Right lobe of liver (tissue), 4 donors: ENCODE measurements around the gene TMEM240.
"Not testable (repeated sequence)": the region's sequence is repeated elsewhere in the genome, so short reads cannot be mapped to it uniquely, and the experiment has no call there.

Experiments used
- CTCF ChIP-seq, 4 donors: fragments of 200-600 bp in 3 of 4; fragments of 450-650 bp in 1 of 4; IDR thresholded peaks; one replicate each; pipeline versions ENCODE4 v1.5.1 to v1.8.0; 2016 to 2022; ENCODE audit warnings: antibody characterized with exemption in 4 of 4, mild to moderate bottlenecking in 2 of 4
- POLR2A ChIP-seq: fragments of 450-650 bp; IDR thresholded peaks from one replicate; pipeline ENCODE4 v1.6.1; 2017; ENCODE audit warnings: antibody characterized with exemption, mild to moderate bottlenecking
- donor health status: DM: no; HTN: no; CAD: no.
- donor health status: DM: no; HTN: no; CAD: no.
- donor health status: DM: no; HTN: yes; CAD: no.

GRCh38 chr1:1516923-1517322 is 23.5 kb downstream of the TMEM240 start:
- not testable (repeated sequence) for TF ChIP-seq CTCF (IDR thresholded peaks at IDR 0.05); POLR2A
